BLaER1 treated with 17β-estradiol and CSF1 and Interleukin-3, amounts not matched to agents 10 nM and 100 nM (cell line): ENCODE measurements around the gene MEAK7.

Experiments
- H3K27ac ChIP-seq, 11 experiments: shearing (Covaris generic); formaldehyde crosslinking; 2 replicates each; pipeline ENCODE4 v1.8.1; 2022
- H3K27me3 ChIP-seq, 11 experiments: shearing (Covaris generic); formaldehyde crosslinking; 2 replicates each; pipeline ENCODE4 v1.8.1; 2022
- H3K36me3 ChIP-seq, 11 experiments: shearing (Covaris generic); formaldehyde crosslinking; 2 replicates each; pipeline ENCODE4 v1.8.1; 2022
- H3K4me1 ChIP-seq, 10 experiments: shearing (Covaris generic); formaldehyde crosslinking; 2 replicates each; pipeline ENCODE4 v1.8.1; 2022
- H3K4me2 ChIP-seq, 11 experiments: shearing (Covaris generic); formaldehyde crosslinking; 2 replicates each; pipeline ENCODE4 v1.8.1; 2022
- H3K4me3 ChIP-seq, 10 experiments: shearing (Covaris generic); formaldehyde crosslinking; 2 replicates each; pipeline ENCODE4 v1.8.1; 2022
- H3K9ac ChIP-seq, 11 experiments: shearing (Covaris generic); formaldehyde crosslinking; 2 replicates each; pipeline ENCODE4 v1.8.1; 2022
- H3K9me3 ChIP-seq, 11 experiments: shearing (Covaris generic); formaldehyde crosslinking; replicated peaks in 1 of 11; 2 replicates each; pipeline ENCODE4 v1.8.1; 2022
- H4K20me1 ChIP-seq, 11 experiments: shearing (Covaris generic); formaldehyde crosslinking; 2 replicates each; pipeline ENCODE4 v1.8.1; 2022
- Cebpa-rat ChIP-seq, 11 experiments: shearing (Covaris generic); IDR thresholded peaks; 2 replicates each; pipeline ENCODE4 v1.8.1; 2022

The MEAK7 gene

DNA sequence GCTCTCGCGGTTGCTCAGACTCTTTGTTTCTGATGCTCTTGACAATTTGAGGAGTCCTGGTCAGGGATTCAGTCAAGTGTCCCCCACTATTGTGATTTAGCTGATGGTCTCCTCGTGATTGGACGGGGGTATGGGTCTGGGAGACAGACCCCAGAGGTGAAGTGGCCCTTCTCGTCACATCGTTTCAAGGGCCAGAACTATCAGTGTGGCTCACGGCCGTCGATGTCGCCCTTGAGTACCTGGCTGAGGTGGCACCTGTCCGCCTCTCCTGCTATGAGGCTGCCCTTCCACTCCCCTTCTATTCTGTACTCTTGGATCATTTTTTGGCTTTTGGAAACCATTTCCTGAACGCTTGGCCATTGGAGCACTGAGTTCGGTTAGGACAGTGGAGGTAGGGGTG, 7.4 kb upstream of the MEAK7 start:
- no peaks in the 10 kb centered on the region for H3K27me3 ChIP-seq
- peaks cover 74 to 97% (median 83%) of the 10 kb centered on the region in 10 experiments for H3K4me1 ChIP-seq
- no peaks in the 10 kb centered on the region for H4K20me1 ChIP-seq
- H3K9me3 ChIP-seq, result no peaks in the 10 kb centered on the region
- H3K36me3 ChIP-seq, result no peaks in the 10 kb centered on the region
- H3K4me2 ChIP-seq, result peak overlapping the region; percentile 69 to 98 (median 86); a peak in 20 of 22 replicates
- peak overlapping the region in 2 of 11 experiments; percentile 5 to 41; a peak in 5 of 22 replicates for H3K27ac ChIP-seq
- TF ChIP-seq Cebpa-rat (IDR thresholded peaks at IDR 0.05), result no peak
- H3K9ac ChIP-seq, result peak overlapping the region in 5 of 11 experiments; percentile 26 to 37 (median 32); a peak in 5 of 22 replicates
- H3K4me3 ChIP-seq, result no peak overlapping the region

DNA sequence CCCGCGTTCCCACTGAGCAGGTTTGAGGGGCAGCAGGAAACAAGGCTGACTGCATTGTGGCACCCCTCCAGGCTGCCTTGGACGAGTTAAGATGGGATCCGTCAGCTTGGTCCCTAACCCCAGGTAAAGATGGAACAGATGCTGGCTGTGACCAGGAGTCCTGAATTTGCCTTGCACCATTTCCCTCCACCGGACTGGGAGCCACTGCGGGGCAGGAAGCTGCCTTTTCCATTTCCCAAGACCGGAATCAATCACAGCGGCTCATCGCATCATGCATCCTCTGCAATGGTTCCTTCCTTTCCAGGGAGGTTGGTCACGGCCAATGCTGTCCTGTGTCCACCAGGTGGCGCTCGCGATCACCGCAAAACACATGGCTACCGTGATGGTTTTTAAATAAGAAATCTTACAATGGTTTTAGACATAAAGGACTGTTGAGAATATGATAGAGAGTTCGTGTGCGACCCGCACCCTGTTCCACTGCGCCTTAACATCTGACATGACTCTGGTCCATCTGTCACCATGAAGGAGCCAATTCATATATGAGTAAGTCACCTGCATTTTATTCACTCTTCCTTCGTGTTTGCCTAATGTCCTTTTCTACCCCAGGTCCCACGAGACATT, 6.8 kb upstream of the MEAK7 start:
- Histone ChIP-seq H3K4me2 (peak overlapping the region; percentile 69 to 98 (median 86)), H3K27ac (peak overlapping the region in 3 of 11 experiments; percentile 11 to 41 (median 38); a peak in 5 of 22 replicates), H3K27me3 (no peaks in the 10 kb centered on the region), H3K9ac (peak overlapping the region in 5 of 11 experiments; percentile 26 to 37 (median 33); a peak in 9 of 22 replicates), H3K4me3 (peak overlapping the region in 2 of 10 experiments; percentile 43 to 49; a peak in 5 of 20 replicates), H3K9me3 (no peaks in the 10 kb centered on the region), H4K20me1 (no peaks in the 10 kb centered on the region), H3K4me1 (peaks cover 74 to 97% (median 83%) of the 10 kb centered on the region in 10 experiments), H3K36me3 (no peaks in the 10 kb centered on the region)
- no peak for TF ChIP-seq Cebpa-rat (IDR thresholded peaks at IDR 0.05)

DNA sequence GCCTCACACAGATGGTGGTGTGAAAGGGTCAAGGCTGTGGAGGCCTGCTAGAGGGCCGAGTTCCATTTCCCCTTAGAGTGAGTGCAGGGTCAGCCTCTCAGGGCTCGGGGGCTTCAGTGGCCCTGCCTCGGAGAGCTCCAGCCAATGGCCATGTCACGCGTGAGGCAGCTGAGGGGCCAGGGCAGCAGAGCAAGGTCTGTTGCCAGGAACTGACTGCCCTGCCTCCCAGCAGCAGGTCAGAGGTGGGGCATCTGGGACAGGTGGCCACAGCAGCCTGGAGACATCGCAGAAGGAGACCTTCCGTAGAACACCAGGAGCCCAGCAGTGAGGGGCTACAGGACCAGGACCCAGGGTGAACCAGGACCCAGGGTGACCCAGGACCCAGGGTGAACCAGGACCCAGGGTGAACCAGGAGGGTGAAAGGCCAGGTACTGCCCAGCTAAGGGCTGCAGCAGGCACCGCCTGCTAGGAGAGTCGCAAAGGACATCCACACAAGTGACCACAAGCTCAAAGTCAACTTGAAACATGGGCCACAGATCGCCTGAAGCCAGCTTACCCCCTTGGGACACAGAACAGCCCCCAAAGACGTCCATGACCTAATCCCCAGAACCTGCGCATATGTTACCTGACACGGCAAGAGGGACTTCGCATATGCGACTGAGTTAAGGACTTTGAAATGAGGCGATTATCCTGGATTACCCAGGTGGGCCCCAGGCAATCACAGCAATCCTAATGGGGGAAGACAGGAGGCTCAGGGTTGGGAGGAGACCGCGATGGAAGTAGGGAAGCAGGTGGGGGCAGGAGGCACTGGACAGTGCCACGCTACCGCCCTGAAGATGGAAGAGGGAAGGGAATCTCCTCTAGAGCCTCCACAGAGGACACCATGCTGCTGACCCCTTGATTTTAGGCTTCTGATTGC, 4.8 kb upstream of the MEAK7 start:
- Histone ChIP-seq H3K27me3 (no peaks in the 10 kb centered on the region), H3K4me3 (no peak overlapping the region; a peak in 1 of 20 replicates), H4K20me1 (no peaks in the 10 kb centered on the region), H3K9me3 (no peaks in the 10 kb centered on the region), H3K9ac (peak overlapping the region in 7 of 11 experiments; percentile 39 to 91 (median 81); a peak in 13 of 22 replicates), H3K27ac (peak overlapping the region in 8 of 11 experiments; percentile 56 to 96 (median 90); a peak in 15 of 22 replicates), H3K36me3 (no peaks in the 10 kb centered on the region), H3K4me1 (peaks cover 70 to 93% (median 81%) of the 10 kb centered on the region in 10 experiments), H3K4me2 (peak overlapping the region; percentile 86 to 99 (median 97))
- TF ChIP-seq Cebpa-rat (IDR thresholded peaks at IDR 0.05), result no peak

DNA sequence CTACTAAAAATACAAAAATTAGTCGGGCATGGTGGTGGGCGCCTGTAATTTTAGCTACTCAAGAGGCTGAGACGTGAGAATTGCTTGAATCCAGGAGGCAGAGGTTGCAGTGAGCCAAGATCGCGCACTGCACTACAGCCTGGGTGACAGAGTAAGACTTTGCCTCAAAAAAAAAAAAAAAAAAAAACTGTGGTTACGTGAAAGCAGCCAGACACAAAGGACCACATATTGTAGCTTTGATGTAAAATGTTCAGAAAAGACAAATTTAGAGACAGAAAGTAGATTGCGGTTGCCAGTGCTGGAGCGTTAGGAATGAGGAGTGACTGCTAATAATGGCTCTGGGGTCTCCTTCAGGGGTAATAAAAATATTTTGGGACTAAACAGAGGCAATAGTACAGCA, 4.0 kb upstream of the MEAK7 start:
- Histone ChIP-seq H3K27me3 (no peaks in the 10 kb centered on the region), H3K9me3 (no peaks in the 10 kb centered on the region), H3K36me3 (no peaks in the 10 kb centered on the region), H3K9ac (peak overlapping the region in 9 of 11 experiments; percentile 56 to 91 (median 81); a peak in 16 of 22 replicates), H3K4me1 (peaks cover 67 to 91% (median 80%) of the 10 kb centered on the region in 10 experiments), H3K4me2 (peak overlapping the region; percentile 86 to 99 (median 97)), H4K20me1 (no peaks in the 10 kb centered on the region), H3K4me3 (no peak overlapping the region), H3K27ac (peak overlapping the region in 9 of 11 experiments; percentile 67 to 96 (median 90); a peak in 17 of 22 replicates)
- TF ChIP-seq Cebpa-rat (IDR thresholded peaks at IDR 0.05), result no peak

DNA sequence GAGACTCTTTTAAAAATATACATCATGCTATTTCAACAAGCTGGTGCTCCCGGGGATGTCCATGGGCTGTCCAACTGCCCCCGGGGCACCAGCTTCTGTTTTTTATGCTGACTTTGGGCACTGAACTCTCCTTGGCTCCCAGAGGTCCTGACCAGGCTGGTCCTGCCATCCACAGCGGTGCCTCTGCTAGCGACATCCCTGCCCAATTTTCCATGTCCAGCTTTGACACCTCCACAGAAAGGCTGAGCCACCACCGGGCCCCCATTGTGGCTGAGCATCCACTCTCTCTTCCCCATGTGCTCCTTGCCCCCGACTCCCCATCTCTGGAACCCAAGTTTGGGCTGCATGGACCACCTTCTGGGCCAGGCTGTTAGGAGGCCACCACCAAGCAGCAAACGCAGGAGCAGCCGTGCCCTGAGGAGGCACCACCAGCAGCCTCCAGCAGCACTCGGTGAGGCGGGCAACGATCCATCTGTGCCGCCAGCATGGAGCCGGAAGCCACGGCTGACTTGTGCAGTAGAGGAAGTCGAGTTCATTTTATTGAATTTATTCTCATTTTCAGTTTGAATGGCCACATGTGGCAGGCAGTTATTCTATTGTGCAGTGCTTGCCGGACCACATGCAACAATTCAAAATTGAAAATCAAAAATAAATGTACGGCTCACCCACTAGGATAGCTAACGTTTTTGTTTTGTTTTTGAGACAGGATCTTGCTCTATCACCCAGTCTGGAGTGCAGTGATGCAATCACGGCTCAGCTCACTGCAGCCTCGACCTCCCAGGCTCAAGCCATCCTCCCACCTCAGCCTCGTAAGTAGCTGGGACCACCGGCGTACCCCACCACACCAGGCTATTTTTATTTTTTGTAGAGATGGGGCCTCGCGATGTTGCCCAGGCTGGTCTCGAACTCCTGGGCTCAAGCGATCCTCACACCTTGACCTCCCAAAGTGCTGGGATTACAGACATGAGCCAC, 2.8 kb upstream of the MEAK7 start:
- H3K9me3 ChIP-seq, result no peaks in the 10 kb centered on the region
- TF ChIP-seq Cebpa-rat (IDR thresholded peaks at IDR 0.05), result peak in 9 of 11 experiments; percentile 54 to 94 (median 74); a peak in 14 of 22 replicates
- H3K9ac ChIP-seq, result peak overlapping the region in 10 of 11 experiments; percentile 22 to 91 (median 80); a peak in 20 of 22 replicates
- H3K27ac ChIP-seq, result peak overlapping the region in 10 of 11 experiments; percentile 46 to 96 (median 89); a peak in 20 of 22 replicates
- H3K4me2 ChIP-seq, result peak overlapping the region; percentile 86 to 99 (median 97)
- no peaks in the 10 kb centered on the region for H3K27me3 ChIP-seq
- peaks cover 72 to 93% (median 88%) of the 10 kb centered on the region in 10 experiments for H3K4me1 ChIP-seq
- no peaks in the 10 kb centered on the region for H4K20me1 ChIP-seq
- H3K4me3 ChIP-seq, result peak overlapping the region; percentile 19 to 50 (median 33); a peak in 13 of 20 replicates
- peaks cover 0 to 4% (median 0%) of the 10 kb centered on the region in 11 experiments; a peak in 2 of 22 replicates for H3K36me3 ChIP-seq

DNA sequence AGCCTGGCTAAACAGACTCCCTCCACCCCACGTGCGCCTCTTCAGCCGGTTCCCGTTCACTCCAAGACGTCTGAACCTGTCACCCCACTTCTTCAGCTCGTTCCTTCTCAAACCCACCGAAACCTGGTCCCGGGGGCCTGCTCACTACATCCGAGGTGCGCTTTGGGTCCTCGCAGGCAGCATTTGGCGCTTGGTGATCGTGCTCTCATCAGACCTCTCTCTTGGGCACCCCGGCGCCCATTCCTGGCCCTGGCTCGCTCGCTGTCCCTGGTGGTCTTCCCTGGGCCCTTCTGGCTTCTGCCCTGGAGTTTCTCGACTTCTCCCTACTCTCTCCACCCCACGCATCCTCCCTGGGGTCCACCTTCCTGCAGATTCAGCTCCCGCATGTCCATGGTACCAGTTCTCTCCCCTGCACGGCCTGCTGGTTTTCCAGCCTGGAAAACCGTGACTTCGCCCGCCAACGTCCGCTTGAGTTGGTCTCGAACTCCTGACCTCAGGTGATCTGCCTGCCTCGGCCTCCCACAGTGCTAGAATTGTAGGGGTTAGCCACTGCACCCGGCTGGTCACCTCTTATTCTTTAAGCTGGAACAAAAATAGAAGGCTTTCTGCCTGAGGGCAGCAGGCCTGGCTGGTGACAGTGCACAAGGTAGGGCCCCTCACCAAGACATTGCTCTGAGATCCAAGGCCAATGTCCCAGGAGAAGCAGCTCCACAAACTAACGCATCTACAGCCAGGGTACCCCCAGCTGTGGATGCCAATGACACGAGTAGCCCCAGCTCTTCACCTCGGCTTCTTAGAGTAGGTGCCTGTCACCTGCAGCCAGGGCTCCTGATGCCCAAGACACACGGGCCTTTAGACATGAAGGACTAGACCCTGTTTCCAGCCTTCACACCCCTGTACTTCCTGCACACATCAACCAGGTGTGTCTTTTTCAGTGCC, 1.1 kb upstream of the MEAK7 start:
- peak overlapping the region; percentile 42 to 92 (median 83); a peak in 21 of 22 replicates for H3K9ac ChIP-seq
- no peaks in the 10 kb centered on the region for H3K27me3 ChIP-seq
- peaks cover 69 to 89% (median 77%) of the 10 kb centered on the region in 10 experiments for H3K4me1 ChIP-seq
- H3K9me3 ChIP-seq, result no peaks in the 10 kb centered on the region
- H3K36me3 ChIP-seq, result peaks cover 0 to 10% (median 0%) of the 10 kb centered on the region in 11 experiments; a peak in 3 of 22 replicates
- peak overlapping the region; percentile 86 to 99 (median 97) for H3K4me2 ChIP-seq
- peak overlapping the region in 10 of 11 experiments; percentile 35 to 96 (median 89); a peak in 19 of 22 replicates for H3K27ac ChIP-seq
- H3K4me3 ChIP-seq, result peak overlapping the region; percentile 62 to 83 (median 71)
- TF ChIP-seq Cebpa-rat (IDR thresholded peaks at IDR 0.05), result no peak
- H4K20me1 ChIP-seq, result peaks cover 0 to 4% (median 0%) of the 10 kb centered on the region in 11 experiments; a peak in 1 of 22 replicates
